ENCODE data around the gene GRIFIN.
A peak's percentile ranks its signal among the peaks of the same experiment; 100 is the strongest.

GRIFIN gene, protein sequence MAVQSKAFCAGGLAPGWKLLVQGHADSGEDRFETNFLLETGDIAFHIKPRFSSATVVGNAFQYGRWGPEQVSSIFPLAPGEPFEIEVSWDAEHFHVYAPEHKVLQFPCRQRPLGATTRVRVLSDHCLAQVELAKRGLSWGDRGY

GRCh38 chr7:2476298-2476697 is at the start of gene GRIFIN:
TSS of gene GRIFIN (minus strand) at chr7:2476398. CDS start at chr7:2476383, 15 bp downstream.
- no peak for DNase-seq

GRCh38 chr7:2524808-2525657 is 48.8 kb upstream of the GRIFIN start:
- DNase-seq, result no peak

DNA sequence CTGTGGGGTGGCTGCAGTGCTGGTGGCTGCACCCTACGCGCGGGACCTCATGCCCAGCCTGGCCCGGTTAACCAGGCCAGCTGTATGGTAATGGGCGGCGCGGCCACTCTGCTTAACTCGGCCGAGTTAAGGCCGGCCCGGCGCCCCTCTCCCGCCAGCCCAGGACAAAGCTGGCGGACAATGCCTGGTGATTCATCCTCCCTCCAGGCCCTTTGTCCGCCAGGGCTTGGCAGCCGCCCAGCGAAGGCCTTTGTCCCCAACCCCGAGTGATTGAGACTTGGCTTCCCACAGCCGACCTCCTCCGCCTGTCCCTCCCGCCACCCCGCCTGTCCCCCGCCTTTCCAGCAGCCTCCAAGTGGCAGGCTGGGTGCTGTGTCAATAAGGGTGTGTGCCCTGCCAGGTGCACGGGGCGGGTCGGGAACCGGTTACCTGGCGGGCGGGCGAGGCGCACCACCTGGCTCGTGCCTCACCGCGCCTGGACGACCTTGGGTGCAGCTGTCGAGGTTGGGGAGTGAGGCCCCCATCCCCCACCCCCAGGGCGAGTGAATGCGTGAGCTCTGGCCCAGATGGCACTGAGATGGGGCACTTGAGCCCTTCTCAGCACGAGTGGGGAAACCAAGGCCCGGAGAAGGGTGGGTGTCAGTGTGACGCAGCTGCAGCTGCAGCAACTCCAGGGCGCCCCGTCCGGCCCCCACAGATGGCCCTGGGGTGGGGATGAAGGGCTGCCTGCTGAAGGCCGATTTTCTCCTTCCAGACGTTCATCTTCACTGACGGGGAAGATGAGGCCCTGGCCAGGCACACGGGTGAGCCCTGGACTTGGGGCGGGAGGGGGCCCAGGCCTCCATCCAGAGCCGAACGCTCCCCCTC is 48.0 kb upstream of the GRIFIN start:
- DNase-seq, result no peak

DNA sequence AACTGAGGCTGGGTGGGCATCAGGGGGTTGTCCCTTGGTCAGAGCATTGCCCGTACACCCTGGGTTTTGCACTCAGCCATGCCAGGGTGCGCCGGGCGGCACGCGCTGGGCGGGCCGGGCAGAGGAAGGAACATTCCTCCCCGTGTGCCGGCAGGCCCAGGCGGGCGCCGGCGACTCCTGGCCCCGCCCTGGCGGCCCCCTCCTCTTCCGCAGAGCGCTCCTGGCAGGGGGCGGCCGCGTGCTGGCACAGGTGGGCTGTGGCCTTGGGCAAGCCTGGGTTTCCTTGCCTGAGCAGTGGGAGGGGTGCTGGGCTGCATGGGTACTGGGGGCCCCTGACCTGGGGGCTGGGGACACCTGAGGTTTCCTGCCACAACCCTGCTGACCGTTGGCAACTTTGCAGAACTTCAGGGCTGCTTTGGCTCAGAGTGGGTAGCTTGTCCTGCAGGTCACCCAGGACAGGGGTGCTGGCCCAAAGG is 47.3 kb upstream of the GRIFIN start:
- DNase-seq, result no peak

- peak; percentile 37 for DNase-seq
These were observed 46.7 kb upstream of the GRIFIN start for GRCh38 chr7:2522780-2523433.

GRCh38 chr7:2521952-2522591 is 45.9 kb upstream of the GRIFIN start:
- peak; percentile 64 for DNase-seq

DNA sequence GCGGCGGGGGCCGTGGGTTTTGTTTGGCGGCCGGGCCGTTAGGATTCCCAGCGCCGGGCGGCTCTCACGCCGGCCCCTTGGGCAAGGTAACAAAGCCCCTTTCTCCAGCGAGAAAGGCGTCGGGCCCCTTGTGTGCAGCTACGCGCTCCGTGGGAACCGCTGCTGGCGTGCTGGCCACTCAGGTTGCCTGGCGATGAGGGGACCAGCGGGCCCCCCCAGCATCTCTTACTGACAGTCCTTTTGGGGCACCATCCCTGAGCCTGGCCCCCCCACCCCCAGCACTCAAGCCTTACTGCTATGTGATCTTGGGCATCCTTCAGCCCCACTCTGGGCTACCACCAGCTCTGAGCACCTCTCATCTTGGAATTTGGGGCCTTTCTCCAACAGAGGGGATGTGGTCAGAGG is 45.1 kb upstream of the GRIFIN start:
- no peak for DNase-seq

- DNase-seq, result no peak
These were observed 44.6 kb upstream of the GRIFIN start for GRCh38 chr7:2520761-2521290.

GRCh38 chr7:2520131-2520760 is 44.0 kb upstream of the GRIFIN start:
- DNase-seq, result no peak

- peak; percentile 83 for DNase-seq
These were observed 43.1 kb upstream of the GRIFIN start, which contains the start of gene LFNG for GRCh38 chr7:2519119-2519930. TSS of gene LFNG (plus strand) at chr7:2519774. CDS start at chr7:2519862, 88 bp downstream.

GRCh38 chr7:2518737-2519118 is 42.5 kb upstream of the GRIFIN start:
- DNase-seq, result no peak

DNA sequence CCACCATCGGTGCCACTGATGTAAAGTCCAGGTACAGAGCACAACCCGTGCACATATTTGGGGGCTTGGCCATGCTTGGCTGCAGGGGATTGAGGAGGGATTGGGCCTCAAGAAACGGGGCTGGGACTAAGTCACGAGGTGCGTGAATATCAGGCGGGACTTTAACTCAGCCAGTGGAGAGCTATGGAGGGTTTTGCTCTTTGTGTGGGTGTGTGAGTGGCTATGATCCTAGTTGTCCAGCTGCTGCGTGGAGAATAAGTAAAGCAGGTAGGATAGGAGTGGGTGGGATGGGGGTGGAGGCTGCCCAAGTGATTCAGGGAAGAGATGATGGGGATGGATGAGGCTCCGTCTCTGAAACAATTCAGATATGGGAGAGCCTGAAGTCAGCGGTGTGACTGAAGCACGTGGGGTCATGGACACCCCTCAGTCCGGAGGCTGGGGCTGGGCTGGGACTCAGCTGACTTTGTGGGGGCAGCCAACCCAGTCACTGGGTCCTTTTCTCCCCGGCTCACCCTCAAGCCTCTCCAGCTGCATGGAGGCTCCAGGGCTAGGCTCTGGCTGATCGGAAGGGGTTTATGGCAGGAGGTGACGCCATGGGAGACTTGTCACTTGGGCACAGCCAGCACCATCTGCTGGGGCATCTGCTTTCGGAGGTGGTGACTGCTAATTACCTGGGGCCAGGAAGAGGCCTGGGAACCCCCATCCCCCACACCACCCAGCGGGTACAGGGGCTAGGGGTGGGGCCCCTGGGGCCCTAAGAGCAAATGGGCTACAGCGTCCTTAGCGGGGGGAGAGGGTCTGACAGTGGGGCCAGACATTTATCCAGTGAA is 41.7 kb upstream of the GRIFIN start:
- DNase-seq, result no peak

DNA sequence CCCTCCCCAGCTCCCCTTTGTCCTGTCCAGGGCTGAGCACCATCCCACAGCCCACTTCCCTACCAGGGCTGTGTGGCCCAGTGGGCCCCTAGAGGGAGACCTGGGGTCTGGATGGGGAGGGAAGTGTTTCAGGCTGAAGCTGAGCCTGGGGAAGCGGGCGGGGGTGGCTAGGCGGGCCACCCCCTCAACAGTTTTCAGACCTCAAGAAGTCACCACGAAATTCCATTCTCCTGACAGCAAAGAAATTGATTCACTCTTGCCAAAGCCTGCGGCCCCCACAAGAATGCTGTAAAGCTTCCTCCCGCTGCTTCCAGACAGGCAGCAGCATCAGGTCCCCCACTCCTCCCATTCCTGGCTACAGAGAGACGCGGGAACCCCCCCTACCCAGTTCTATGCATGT is 40.8 kb upstream of the GRIFIN start:
- no peak for DNase-seq

- no peak for DNase-seq
These were observed 40.0 kb upstream of the GRIFIN start for GRCh38 chr7:2516194-2516555.

DNA sequence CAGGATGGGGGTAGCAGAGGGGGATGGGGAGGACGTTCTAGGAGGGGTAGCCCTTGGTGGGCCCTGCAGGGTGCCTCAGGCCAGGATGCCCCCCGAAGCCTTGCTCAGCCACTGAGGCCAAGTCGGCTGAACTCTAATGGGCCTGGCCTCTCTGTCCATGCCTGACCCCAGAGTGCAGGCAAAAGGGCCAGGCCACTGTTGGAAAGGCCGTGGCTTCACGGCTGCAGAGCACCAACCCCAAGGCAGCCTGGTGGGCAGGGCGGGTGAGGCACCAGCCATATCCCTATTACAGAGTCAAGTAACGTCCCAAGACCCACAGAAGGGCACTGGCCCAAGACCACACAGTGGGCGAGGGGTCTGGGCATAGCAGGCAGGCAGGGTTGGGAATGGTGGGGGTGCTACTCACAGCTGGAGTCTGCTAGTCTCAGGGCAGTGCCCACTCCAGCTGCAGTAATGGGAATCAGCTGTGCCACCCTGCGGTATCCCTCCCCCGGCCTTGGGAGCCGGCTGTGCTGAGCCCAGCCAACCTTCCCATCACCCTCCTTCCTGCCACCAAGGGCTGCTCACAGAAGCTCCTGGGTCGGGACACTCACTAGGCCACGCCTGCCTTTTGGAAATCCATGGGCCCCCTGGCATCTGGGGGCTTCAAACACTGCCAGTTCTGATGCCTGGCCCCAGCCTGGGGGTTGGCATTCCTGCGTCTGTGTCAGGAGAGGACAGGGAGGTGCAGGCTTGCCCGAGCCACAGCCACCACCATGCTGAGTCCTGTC is 39.4 kb upstream of the GRIFIN start:
- DNase-seq, result no peak

DNA sequence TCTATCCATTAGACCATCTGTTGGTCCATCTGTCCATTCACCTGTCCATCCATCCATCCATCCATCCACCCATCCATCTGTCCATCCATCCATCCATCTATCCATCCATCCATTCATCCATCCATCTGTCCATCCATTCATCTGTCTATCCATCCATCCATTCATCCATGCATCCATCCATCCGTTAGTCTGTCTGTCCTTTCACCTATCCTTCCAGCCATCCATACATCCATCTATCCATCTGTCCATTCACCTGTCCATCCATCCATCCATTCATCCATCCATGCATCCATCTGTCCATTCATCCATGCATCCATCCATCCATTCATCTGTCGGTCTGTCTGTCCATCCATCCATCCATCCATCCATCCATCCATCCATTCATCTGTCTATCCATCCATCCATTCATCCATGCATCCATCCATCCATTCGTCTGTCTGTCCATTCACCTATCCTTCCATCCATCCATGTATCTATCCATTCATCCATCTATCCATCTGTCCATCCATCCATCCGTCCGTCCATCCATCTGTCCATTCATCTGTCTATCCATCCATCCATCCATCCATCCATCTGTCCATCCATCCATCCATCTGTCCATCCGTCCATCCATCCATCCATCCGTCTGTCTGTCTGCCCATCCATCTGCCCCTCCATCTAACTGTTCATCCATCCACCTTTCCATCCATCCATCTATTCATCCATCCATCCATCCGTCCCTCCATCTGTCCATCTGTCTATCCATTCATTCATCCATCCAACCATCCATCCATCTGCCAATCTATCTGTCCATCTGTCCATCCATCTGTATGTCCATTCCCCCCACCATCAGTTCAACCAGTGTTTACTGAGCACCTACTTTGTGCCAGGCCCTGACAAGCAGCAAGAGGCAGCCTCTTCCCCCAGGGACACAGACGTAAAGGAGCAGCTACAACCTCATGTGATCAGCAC is 38.5 kb upstream of the GRIFIN start:
- no peak for DNase-seq

GRCh38 chr7:2513702-2514101 is 37.5 kb upstream of the GRIFIN start:
- DNase-seq, result no peak

- no peak for DNase-seq
These were observed 36.5 kb upstream of the GRIFIN start for GRCh38 chr7:2512713-2513112.

Data from activated naive CD4-positive, alpha-beta T cell treated with anti-CD3 and anti-CD28 coated beads, Interleukin-2, amount 50 U/mL, for 16 hours (primary cell).